Measurements from ENCODE around the gene PPDPF. TPM values are rescaled to one million over a fixed set of nuclear protein-coding genes. Genes with fewer than 3 reads are reported as not detected.

PPDPF gene
- total and polyA plus RNA-seq, 2 of the 8 experiments (the other 6 are each of a cell fraction or from before 2014, with no cell fraction given) = 30.5 to 138 TPM

- Histone ChIP-seq H2BK20ac (ENCODE audit: low read length) (no peak overlapping the region), H2BK5ac (ENCODE audit: low read depth, low read length) (no peak overlapping the region), H4K5ac (ENCODE audit: insufficient read length, low read depth, low read length) (no peak overlapping the region), H3K79me2 (ENCODE audit: control insufficient read depth in 1 of 2, insufficient read depth in 2 of 2, low read length in 2 of 2) (peaks cover 0 to 4% of the 10 kb centered on the region in 2 experiments; a peak in 1 of 4 replicates), H2AK5ac (ENCODE audit: low read depth, low read length) (no peak overlapping the region), H3K4me3 (ENCODE audit: extremely low read depth in 1 of 4, insufficient read depth in 2 of 4, low read depth in 3 of 4, low read length in 4 of 4) (no peak overlapping the region), H3K23ac (ENCODE audit: insufficient read length) (no peak overlapping the region), H3K4me1 (replicated peaks in 1 of 4; ENCODE audit: control insufficient read depth in 3 of 4, insufficient read depth in 4 of 4, low read length in 3 of 4) (peaks cover 0 to 10% (median 3%) of the 10 kb centered on the region in 4 experiments; a peak in 3 of 7 replicates), H3K79me1 (ENCODE audit: low read depth, low read length) (peaks cover 7% of the 10 kb centered on the region; the same call in 1 of the 2 replicates), H3K36me3 (ENCODE audit: control insufficient read depth in 2 of 4, insufficient read depth in 4 of 4, low read length in 3 of 4) (peaks cover 0 to 14% (median 0%) of the 10 kb centered on the region in 4 experiments; a peak in 2 of 8 replicates), H3K56ac (replicated peaks; ENCODE audit: insufficient read length, low read depth, low read length) (no peak overlapping the region), H3K14ac (ENCODE audit: insufficient read length) (no peak overlapping the region), H3K9me3 (ENCODE audit: insufficient read depth in 2 of 2, low read depth in 1 of 2, low read length in 1 of 2) (no peaks in the 10 kb centered on the region), H3K4ac (replicated peaks; ENCODE audit: insufficient read length, low read depth, low read length) (no peak overlapping the region), H4K91ac (replicated peaks; ENCODE audit: insufficient read length, low read length) (no peak overlapping the region), H3K27me3 (replicated peaks in 1 of 4; ENCODE audit: control insufficient read depth in 3 of 4, extremely low read depth in 1 of 4, insufficient read depth in 3 of 4, low read length in 3 of 4) (no peaks in the 10 kb centered on the region), H3K18ac (ENCODE audit: extremely low read depth, low read length) (no peak overlapping the region), H3K4me2 (ENCODE audit: insufficient read depth in 1 of 2, low read depth in 2 of 2, low read length in 2 of 2) (no peak overlapping the region), H2BK15ac (ENCODE audit: low read length) (no peak overlapping the region), H2BK12ac (ENCODE audit: low read depth, low read length) (no peak overlapping the region), H2AFZ (ENCODE audit: low read length) (no peak overlapping the region), H4K8ac (ENCODE audit: extremely low read depth, insufficient read depth, low read length) (no peak overlapping the region), H3K27ac (ENCODE audit: low read depth, low read length) (no peak overlapping the region), H3K23me2 (ENCODE audit: low read depth, low read length) (peaks cover 7% of the 10 kb centered on the region; the same call in 1 of the 2 replicates), H4K20me1 (replicated peaks in 1 of 2; ENCODE audit: control insufficient read depth in 1 of 2, insufficient read depth in 2 of 2, low read length in 2 of 2) (peaks cover 3 to 14% of the 10 kb centered on the region in 2 experiments), H2BK120ac (replicated peaks; ENCODE audit: low read depth, low read length) (no peak overlapping the region), H3K9ac (replicated peaks in 1 of 4; ENCODE audit: extremely low read depth in 1 of 4, low read depth in 3 of 4, low read length in 3 of 4) (no peak overlapping the region)
- ChIA-PET POLR2A (ENCODE audit: partially characterized antibody) (interaction anchor here (0.9 to 1.3 kb wide), 2 partner anchors 11 to 30 kb away, joined by 4 to 6 read pairs; no protein-coding TSS in a partner anchor), CTCF (ENCODE audit: partially characterized antibody) (interaction anchor here (1.2 kb wide), 1 partner anchor 8 kb away, joined by 3 read pairs; no protein-coding TSS in a partner anchor)
- no peak for DNase-seq (ENCODE audit: low read depth in 1 of 2, low spot score in 2 of 2)
- FAIRE-seq = no peak
- 61% methylated on average over 2 of the region's 2 CpGs; no CpG with 5 or more reads in 1 of the 2 experiments for WGBS, 2 experiments (ENCODE audit: extremely low coverage in 1 of 2, insufficient coverage in 1 of 2, insufficient read length in 1 of 2, insufficient replicate concordance in 2 of 2, low coverage in 1 of 2, low lambda C conversion rate in 2 of 2, missing lambda C conversion rate in 1 of 2)
- TF ChIP-seq USF2 (IDR thresholded peaks at IDR 0.05; ENCODE audit: low read length) (no peak), BCL11A (IDR thresholded peaks at IDR 0.05; ENCODE audit: low read depth in 2 of 2, low read length in 2 of 2) (no peak), RFX5 (IDR thresholded peaks at IDR 0.05; ENCODE audit: borderline replicate concordance, low read depth, low read length) (no peak), CHD2 (IDR thresholded peaks at IDR 0.05; ENCODE audit: low read length) (no peak), GABPA (IDR thresholded peaks at IDR 0.05; ENCODE audit: borderline replicate concordance, insufficient read depth, low read length) (no peak), HDAC2 (IDR thresholded peaks at IDR 0.05; ENCODE audit: borderline replicate concordance in 1 of 2, low read depth in 2 of 2, low read length in 2 of 2) (no peak), SIX5 (IDR thresholded peaks at IDR 0.05; ENCODE audit: low read depth, low read length) (no peak), BACH1 (IDR thresholded peaks at IDR 0.05; ENCODE audit: low read length) (no peak), TAF7 (optimal IDR thresholded peaks at IDR 0.05; ENCODE audit: borderline replicate concordance, low read depth, low read length) (no peak), BRCA1 (IDR thresholded peaks at IDR 0.05; ENCODE audit: low read depth, low read length) (no peak), NRF1 (IDR thresholded peaks at IDR 0.05; ENCODE audit: low read depth, low read length) (no peak), EGR1 (IDR thresholded peaks at IDR 0.05; ENCODE audit: borderline replicate concordance, low read depth, low read length) (no peak)
These were observed 5.4 kb downstream of the PPDPF start for GRCh38 chr20:63525971-63526370.

Measured in H1 (cell line).